ENCODE measurements around the gene TOP3B.

DNA sequence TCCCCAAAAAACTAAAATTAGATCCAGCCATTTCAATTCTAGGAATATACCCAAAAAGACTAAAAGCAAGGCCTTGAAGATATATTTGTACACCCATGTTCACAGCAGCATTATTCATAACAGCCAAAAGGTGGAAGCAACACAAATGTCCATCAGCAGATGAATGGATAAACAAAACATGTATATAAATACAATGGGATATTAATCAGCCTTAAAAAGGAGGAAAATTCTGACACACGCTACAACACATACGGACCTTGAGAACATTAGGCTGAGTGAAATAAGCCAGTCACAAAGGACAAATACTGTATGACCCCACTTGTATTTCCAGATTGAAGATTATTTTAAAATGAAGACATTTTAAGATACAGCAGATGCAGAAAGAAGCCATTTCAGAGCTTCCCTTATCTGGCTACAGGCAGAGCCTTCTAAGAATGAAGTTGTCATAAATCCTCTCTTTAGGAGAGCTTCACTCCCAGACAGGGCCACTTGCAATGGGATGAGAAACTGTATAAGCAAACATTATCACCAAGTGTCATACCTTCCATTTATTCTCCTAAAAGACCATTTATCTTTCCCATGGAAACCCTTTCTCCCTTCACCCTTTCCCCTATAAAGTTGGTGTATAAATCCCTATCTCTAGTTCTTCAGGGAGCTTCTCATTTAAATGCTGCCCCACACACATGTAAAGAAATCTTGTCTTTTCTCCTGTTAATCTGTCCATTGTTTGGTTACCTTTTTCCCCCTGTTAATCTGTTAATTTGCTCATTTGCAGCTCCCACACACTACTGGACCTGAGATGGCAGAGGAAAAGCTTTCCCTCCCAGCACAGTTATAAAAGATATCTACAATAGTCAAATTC lies 19.3 kb upstream of the TOP3B start:
- TF ChIP-seq, protein P1, sequence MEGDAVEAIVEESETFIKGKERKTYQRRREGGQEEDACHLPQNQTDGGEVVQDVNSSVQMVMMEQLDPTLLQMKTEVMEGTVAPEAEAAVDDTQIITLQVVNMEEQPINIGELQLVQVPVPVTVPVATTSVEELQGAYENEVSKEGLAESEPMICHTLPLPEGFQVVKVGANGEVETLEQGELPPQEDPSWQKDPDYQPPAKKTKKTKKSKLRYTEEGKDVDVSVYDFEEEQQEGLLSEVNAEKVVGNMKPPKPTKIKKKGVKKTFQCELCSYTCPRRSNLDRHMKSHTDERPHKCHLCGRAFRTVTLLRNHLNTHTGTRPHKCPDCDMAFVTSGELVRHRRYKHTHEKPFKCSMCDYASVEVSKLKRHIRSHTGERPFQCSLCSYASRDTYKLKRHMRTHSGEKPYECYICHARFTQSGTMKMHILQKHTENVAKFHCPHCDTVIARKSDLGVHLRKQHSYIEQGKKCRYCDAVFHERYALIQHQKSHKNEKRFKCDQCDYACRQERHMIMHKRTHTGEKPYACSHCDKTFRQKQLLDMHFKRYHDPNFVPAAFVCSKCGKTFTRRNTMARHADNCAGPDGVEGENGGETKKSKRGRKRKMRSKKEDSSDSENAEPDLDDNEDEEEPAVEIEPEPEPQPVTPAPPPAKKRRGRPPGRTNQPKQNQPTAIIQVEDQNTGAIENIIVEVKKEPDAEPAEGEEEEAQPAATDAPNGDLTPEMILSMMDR (IDR thresholded peaks at IDR 0.05; ENCODE audit: low read depth, low read length, missing input control) = no peak
- no peak for TF ChIP-seq JUND (IDR thresholded peaks at IDR 0.05)

Data from liver (tissue), 3 donors.